Tibial nerve (tissue), 4 donors: ENCODE measurements around the gene GSTT4.

Experiments used
- CTCF ChIP-seq, 5 experiments: fragments of 200-600 bp in 3 of 5; fragments of 450-650 bp in 2 of 5; sonication (generic) in 3 of 5; IDR thresholded peaks; one replicate each; pipeline ENCODE4 v1.5.1; 2016 to 2019; ENCODE audit warnings: antibody characterized with exemption in 5 of 5, mild to moderate bottlenecking in 3 of 5, moderate library complexity in 2 of 5
- EP300 ChIP-seq, 2 donors: sonication (generic); formaldehyde crosslinking; IDR thresholded peaks; one replicate each; pipeline ENCODE4 v1.6.1; 2017; ENCODE audit warnings: antibody characterized with exemption in 2 of 2, mild to moderate bottlenecking in 1 of 2

GRCh38 chr22:24053481-24054226 is 48.4 kb upstream of the GSTT4 start:
- TF ChIP-seq CTCF (IDR thresholded peaks at IDR 0.05) (no peak), EP300 (IDR thresholded peaks at IDR 0.05) (no peak)
